ENCODE results near the gene NR1I3. TPM values are rescaled to one million over a fixed set of nuclear protein-coding genes. Genes with fewer than 3 reads are reported as not detected.

Gene NR1I3
- total and polyA plus RNA-seq, 2 donors (not counting 1 experiment from before 2014, with no cell fraction given): not detected

GRCh38 chr1:161282991-161283390 is 45.0 kb upstream of the NR1I3 start:
- no CpG with 5 or more reads among the region's 1 CpG for WGBS (ENCODE audit: insufficient coverage)
- no peak for ATAC-seq (ENCODE audit: low read depth)
- intact Hi-C loops (cut with micrococcal nuclease): no loop called here
- Mint-ChIP-seq H3K4me3 (no peak overlapping the region), H3K4me1 (peaks cover 8% of the 10 kb centered on the region), H3K27ac (no peak overlapping the region), H3K9me3 (ENCODE audit: insufficient read depth) (no peaks in the 10 kb centered on the region), H3K27me3 (peaks cover 20% of the 10 kb centered on the region)
- no peak for DNase-seq
- no peak overlapping the region for H3K4me2 ChIP-seq (replicated peaks; ENCODE audit: low read depth, low read length, poor library complexity, severe bottlenecking)
- H3K27me3 ChIP-seq (replicated peaks in 1 of 4; ENCODE audit: control extremely low read depth in 1 of 4, control insufficient read depth in 3 of 4, insufficient read depth in 4 of 4, low read length in 3 of 4): no peaks in the 10 kb centered on the region
- H3K9me3 ChIP-seq (ENCODE audit: control extremely low read depth in 1 of 3, control insufficient read depth in 2 of 3, insufficient read depth in 1 of 3, low read length in 2 of 3): no peaks in the 10 kb centered on the region
- H2AFZ ChIP-seq (ENCODE audit: insufficient read depth, low read depth, low read length, poor library complexity, severe bottlenecking): no peak overlapping the region
- no peaks in the 10 kb centered on the region for H4K20me1 ChIP-seq (ENCODE audit: control insufficient read depth, insufficient read depth, low read length, poor library complexity, severe bottlenecking)
- H3K4me3 ChIP-seq (ENCODE audit: control extremely low read depth in 1 of 5, extremely low read depth in 1 of 5, insufficient read depth in 1 of 5, low read depth in 2 of 5, low read length in 4 of 5): no peak overlapping the region
- H3K36me3 ChIP-seq (replicated peaks in 1 of 2; ENCODE audit: control extremely low read depth in 1 of 2, control insufficient read depth in 1 of 2, extremely low read depth in 1 of 2, insufficient read depth in 2 of 2, low read length in 1 of 2): no peaks in the 10 kb centered on the region
- H3K27ac ChIP-seq (ENCODE audit: low read length in 2 of 2): no peak overlapping the region
- ChIA-PET POLR2A (no interaction called here), CTCF (interaction anchor here (1.1 to 1.7 kb wide), 2 partner anchors 8 to 57 kb away, joined by 5 to 6 read pairs; partner anchors contain the start of gene TOMM40L)
- H3K79me2 ChIP-seq (ENCODE audit: control insufficient read depth, insufficient read depth, low read length): no peaks in the 10 kb centered on the region
- H3K4me1 ChIP-seq (ENCODE audit: control insufficient read depth in 2 of 2, insufficient read depth in 2 of 2, low read length in 2 of 2): no peaks in the 10 kb centered on the region
- TF ChIP-seq CTCF (IDR thresholded peaks at IDR 0.05) (no peak), EZH2 (IDR thresholded peaks at IDR 0.05; ENCODE audit: borderline replicate concordance, insufficient read depth, low read depth, low read length, poor library complexity, severe bottlenecking) (no peak)
- no peak overlapping the region for H3K9ac ChIP-seq (ENCODE audit: low read length)

GRCh38 chr1:161274874-161275273 is 36.9 kb upstream of the NR1I3 start:
- no peaks in the 10 kb centered on the region for H3K4me1 ChIP-seq (ENCODE audit: control insufficient read depth in 2 of 2, insufficient read depth in 2 of 2, low read length in 2 of 2)
- no peaks in the 10 kb centered on the region for H3K9me3 ChIP-seq (ENCODE audit: control extremely low read depth in 1 of 3, control insufficient read depth in 2 of 3, insufficient read depth in 1 of 3, low read length in 2 of 3)
- DNase-seq: no peak
- H3K36me3 ChIP-seq (replicated peaks in 1 of 2; ENCODE audit: control extremely low read depth in 1 of 2, control insufficient read depth in 1 of 2, extremely low read depth in 1 of 2, insufficient read depth in 2 of 2, low read length in 1 of 2): no peaks in the 10 kb centered on the region
- H3K27me3 ChIP-seq (replicated peaks in 1 of 4; ENCODE audit: control extremely low read depth in 1 of 4, control insufficient read depth in 3 of 4, insufficient read depth in 4 of 4, low read length in 3 of 4): peaks cover 0 to 2% (median 0%) of the 10 kb centered on the region in 4 experiments
- intact Hi-C loops (cut with micrococcal nuclease): no loop called here
- no peak overlapping the region for H3K27ac ChIP-seq (ENCODE audit: low read length in 2 of 2)
- no peak overlapping the region for H2AFZ ChIP-seq (ENCODE audit: insufficient read depth, low read depth, low read length, poor library complexity, severe bottlenecking)
- ChIA-PET CTCF (interaction anchor here (1.1 kb wide), 1 partner anchor 13 kb away, joined by 3 read pairs; no protein-coding TSS in a partner anchor), POLR2A (interaction anchor here (0.7 kb wide), 1 partner anchor 525 kb away, joined by 5 read pairs; no protein-coding TSS in a partner anchor)
- Mint-ChIP-seq H3K27me3 (peaks cover 30% of the 10 kb centered on the region), H3K9me3 (ENCODE audit: insufficient read depth) (no peaks in the 10 kb centered on the region), H3K4me1 (no peaks in the 10 kb centered on the region), H3K27ac (no peak overlapping the region), H3K4me3 (no peak overlapping the region)
- H3K4me2 ChIP-seq (replicated peaks; ENCODE audit: low read depth, low read length, poor library complexity, severe bottlenecking): no peak overlapping the region
- no peak for ATAC-seq (ENCODE audit: low read depth)
- WGBS (ENCODE audit: insufficient coverage): no CpG with 5 or more reads among the region's 3 CpGs
- no peaks in the 10 kb centered on the region for H4K20me1 ChIP-seq (ENCODE audit: control insufficient read depth, insufficient read depth, low read length, poor library complexity, severe bottlenecking)
- no peak overlapping the region for H3K9ac ChIP-seq (ENCODE audit: low read length)
- TF ChIP-seq EZH2 (IDR thresholded peaks at IDR 0.05; ENCODE audit: borderline replicate concordance, insufficient read depth, low read depth, low read length, poor library complexity, severe bottlenecking): no peak
- TF ChIP-seq CTCF (IDR thresholded peaks at IDR 0.05): no peak
- H3K4me3 ChIP-seq (ENCODE audit: control extremely low read depth in 1 of 5, extremely low read depth in 1 of 5, insufficient read depth in 1 of 5, low read depth in 2 of 5, low read length in 4 of 5): no peak overlapping the region
- no peaks in the 10 kb centered on the region for H3K79me2 ChIP-seq (ENCODE audit: control insufficient read depth, insufficient read depth, low read length)
